RKO (cell line): ENCODE data around the gene BTBD7.

Experiments
- DNase-seq: peaks from one replicate; pipeline ENCODE4 v3.0.0-alpha.2; 2016; ENCODE audit warnings: low spot score

Gene BTBD7

DNA sequence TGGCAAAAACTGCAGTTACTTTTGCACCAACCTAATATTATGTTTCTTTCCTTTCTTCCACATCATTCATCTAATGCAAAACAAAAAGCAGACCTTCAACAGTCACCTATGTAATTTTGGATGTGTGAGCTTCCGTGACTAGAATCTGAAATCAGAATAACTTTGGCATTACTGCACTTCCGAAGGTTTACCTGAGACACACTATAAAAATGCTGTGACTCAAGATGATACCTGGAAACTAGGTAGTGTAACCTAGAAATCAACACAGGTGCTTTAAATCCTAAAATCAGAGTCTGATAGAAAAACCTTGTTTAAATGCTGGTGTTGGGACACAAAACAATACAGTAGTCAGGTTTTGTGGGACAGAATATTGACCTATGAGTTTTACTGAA is 2.2 kb downstream of the BTBD7 start:
- no peak for DNase-seq

DNA sequence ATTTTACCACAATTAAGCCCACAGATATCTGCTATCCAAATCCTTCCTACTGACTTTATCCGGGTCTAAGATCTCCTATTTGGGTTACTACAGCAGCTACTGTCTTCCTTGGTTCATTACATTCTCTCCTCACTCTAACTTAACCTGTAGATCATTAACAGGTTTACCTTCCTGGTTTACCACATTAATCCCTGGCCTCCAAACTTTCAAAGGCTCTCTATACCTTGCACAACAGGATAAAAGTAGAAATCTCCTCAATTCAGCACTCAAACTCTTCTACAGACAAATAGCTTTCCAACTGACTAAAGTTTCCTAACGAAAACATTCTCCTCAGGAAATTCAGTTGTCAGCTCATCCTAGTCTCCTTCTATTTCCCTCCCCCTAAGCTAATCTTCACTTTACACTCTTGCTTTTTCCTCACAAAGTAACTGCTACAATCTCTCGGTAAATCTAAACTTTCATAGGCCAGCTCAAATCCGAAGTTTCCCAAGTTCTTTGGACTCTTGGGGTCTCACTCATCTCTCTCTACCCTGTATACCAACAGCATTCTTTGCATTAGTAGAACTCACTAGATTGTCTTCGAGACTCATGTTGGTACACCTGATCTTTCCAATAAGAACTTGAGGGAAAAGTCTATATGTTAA is 2.7 kb downstream of the BTBD7 start:
- no peak for DNase-seq

- no peak for DNase-seq
These were observed 4.3 kb downstream of the BTBD7 start for GRCh38 chr14:93328546-93328945.

- no peak for DNase-seq
These were observed 6.6 kb downstream of the BTBD7 start for GRCh38 chr14:93326196-93326595.

DNA sequence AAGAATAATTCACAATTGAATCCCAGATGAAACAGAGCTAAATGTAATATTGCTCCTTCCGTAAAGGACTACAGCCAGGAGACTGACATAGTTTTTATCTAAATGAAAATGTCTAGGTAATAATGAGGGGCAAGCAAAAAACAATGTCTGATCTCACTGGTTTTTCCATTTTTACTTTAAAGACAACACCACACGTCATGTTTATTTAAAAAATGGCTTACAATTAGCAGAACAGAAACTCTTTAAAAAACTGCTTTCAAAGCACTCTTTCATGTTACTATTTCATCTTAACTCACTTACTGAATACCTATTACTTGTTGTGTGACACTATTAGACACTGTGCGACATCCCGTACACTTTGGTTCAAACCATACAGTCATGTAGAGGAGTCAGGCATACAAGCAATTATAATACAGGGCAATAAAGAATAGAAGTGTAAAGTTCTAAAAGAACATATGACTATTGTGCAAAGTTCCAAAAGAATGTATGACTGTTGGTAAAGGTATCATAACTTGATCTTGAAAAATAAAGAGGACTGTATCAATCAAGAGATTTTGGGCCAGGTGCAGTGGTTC is 9.1 kb downstream of the BTBD7 start:
- DNase-seq = no peak

GRCh38 chr14:93322929-93323599 is 9.8 kb downstream of the BTBD7 start:
- no peak for DNase-seq

DNA sequence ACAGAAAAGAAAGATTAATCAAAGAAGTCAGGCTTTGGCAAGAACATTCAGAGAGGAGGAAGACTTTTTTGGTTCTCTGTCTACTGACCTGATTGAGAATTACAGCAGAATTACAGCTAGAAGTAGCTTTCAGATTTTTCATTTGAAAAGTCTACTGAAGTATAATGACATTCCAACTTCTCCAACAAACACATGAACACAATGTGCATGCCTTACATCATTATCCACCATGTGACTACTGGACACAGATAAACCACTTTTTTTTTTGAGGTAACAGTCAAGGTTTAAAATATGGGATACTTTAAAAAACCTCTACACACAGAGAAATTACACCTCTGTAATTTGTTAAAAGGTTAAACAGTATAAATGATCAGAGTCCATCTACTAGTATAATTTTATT is 12.3 kb downstream of the BTBD7 start:
- no peak for DNase-seq

GRCh38 chr14:93319958-93320357 is 12.9 kb downstream of the BTBD7 start:
- no peak for DNase-seq

DNA sequence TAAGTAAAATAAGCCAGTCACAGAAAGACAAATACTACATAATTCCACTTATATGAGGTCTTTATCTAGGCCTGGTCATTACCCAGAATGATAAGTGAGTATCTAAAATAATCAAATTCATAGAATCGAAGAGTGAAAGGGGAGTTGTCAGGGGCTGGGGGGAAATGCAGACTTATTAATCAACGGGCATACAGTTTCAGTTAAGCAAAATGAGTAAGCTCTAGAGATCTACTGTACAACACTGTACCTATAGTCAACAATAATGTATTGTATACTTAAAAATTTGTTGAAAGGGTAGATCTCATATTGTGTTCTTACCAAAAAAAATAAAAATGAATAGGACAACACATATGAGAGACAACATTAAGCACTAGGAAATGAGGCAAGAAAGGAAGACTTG is 13.3 kb downstream of the BTBD7 start:
- DNase-seq = no peak

DNA sequence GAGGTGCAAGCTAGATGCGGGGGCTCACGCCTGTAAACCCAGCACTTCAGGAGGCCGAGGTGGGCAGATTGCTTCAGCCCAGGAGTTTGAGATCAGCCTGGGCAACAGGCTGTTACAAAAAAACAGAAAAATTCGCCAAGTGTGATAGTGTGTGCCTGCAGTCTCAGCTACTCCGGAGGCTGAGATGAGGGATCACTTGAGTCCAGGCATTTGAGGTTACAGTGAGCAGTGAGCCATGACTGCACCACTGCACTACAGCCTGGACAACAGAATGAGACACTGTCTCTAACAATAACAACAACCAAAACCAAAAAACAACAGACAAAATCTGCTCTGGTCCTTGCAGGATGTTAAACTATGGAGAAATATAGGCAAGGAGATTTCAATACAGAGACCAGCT is 13.9 kb downstream of the BTBD7 start:
- no peak for DNase-seq

GRCh38 chr14:93317875-93318807 is 14.7 kb downstream of the BTBD7 start:
- no peak for DNase-seq

DNA sequence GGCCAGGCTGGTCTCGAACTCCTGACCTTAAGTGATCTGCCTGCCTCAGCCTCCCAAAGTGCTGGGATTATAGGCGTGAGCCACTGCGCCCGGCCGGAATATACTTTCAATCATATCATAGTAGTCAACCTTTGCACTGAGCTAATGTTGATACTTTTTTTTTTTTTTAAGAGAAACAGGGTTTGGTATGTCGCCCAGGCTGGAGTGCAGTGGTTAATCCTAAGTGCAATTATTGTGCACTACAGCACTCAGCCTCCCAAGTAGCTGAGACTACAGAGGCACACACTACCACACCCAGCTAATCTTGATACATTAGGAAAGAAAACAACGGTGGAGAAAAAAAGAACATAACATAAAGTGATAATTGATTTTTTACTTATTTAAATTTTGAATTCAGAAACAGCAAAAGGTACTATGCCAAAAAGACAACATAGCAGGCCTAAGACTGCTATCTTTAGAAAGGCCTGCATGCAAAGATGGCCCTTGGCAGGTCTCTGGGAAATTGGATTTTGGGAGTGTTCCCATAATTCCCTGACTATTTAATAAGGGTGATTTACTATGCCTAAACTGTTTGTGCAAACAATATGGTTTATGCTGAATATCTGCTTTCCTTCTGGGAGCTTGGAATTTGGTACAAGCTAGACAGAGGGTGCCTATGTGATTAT is 15.5 kb downstream of the BTBD7 start:
- no peak for DNase-seq

- DNase-seq = no peak
These were observed 16.1 kb downstream of the BTBD7 start for GRCh38 chr14:93316716-93317115.

- no peak for DNase-seq
These were observed 17.3 kb downstream of the BTBD7 start for GRCh38 chr14:93315575-93315974.

- no peak for DNase-seq
These were observed 21.8 kb downstream of the BTBD7 start for GRCh38 chr14:93311082-93311481.

GRCh38 chr14:93309427-93309966 is 23.3 kb downstream of the BTBD7 start:
- DNase-seq = no peak

DNA sequence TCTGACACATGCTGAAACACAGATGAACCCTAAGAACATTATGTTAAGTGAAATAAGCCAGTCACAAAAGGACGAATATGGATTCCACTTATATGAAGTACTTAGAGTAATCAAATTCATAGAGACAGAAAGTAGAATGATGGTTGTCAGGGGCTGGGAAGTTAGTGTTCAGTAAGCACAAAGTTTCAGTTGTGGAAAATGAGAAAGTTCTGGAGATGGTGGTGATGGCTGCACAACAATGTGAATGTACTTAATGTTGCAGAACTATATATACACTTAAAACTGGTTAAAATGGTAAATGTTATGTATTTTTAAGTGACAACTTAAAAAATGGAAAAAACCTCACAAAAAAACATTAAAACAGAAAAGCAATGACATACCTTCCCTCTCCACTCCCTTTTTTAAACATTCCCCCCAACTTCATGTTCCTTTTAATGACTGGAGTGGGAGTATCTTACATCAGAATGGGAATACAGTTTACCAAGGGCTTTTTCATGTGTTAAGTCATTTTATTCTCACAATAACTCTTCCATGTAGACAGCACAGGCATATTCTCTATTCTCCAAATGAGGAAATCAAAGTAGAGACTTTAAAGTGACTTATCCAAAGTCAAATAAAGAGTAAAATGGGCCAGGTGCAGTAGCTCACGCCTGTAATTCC is 24.0 kb downstream of the BTBD7 start:
- DNase-seq = no peak

- DNase-seq = no peak
These were observed 26.0 kb downstream of the BTBD7 start for GRCh38 chr14:93306812-93307211.

- DNase-seq = no peak
These were observed 27.0 kb downstream of the BTBD7 start for GRCh38 chr14:93305725-93306418.

GRCh38 chr14:93304771-93305170 is 28.1 kb downstream of the BTBD7 start:
- DNase-seq = no peak

- no peak for DNase-seq
These were observed 29.2 kb downstream of the BTBD7 start for GRCh38 chr14:93303659-93304058.
